Measurements from ENCODE around the gene XIRP1.

GRCh38 chr3:39190281-39191025 lies 1.9 kb downstream of the XIRP1 start:
- TF ChIP-seq EZH2 (IDR thresholded peaks at IDR 0.05; ENCODE audit: borderline replicate concordance, low read length) = no peak
- TF ChIP-seq CTCF (conservative IDR thresholded peaks at IDR 0.05 in 1 of 2, IDR thresholded peaks at IDR 0.05 in 1 of 2; ENCODE audit: extremely low read depth in 1 of 2, insufficient read depth in 1 of 2, low read depth in 1 of 2, low read length in 2 of 2) = no peak
